ENCODE results near the gene PATE1. TPM values are rescaled to one million over a fixed set of nuclear protein-coding genes. Genes with fewer than 3 reads are reported as not detected.
"Not testable (repeated sequence)": the region's sequence is repeated elsewhere in the genome, so short reads cannot be mapped to it uniquely, and the experiment has no call there.

PATE1 gene, protein sequence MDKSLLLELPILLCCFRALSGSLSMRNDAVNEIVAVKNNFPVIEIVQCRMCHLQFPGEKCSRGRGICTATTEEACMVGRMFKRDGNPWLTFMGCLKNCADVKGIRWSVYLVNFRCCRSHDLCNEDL
- total RNA-seq, result not detected
- long read RNA-seq, result 0 reads

DNA sequence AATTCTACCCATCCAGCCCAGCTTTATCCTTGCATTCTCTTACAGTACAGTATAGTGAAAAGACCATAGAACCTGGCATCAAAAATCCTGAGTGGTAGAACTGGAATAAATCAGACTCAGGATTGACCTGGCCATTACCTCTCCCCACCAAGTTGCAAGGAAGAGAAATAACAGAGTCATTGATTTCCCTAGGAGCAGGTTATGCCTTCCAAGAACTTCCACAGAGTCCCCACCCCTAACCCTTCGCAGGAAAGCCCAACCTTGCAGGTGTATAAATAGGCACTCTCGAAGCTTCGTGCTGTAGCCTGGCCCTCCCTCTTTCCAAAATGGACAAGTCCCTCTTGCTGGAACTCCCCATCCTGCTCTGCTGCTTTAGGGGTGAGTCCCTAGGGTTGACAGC lies at the start of gene PATE1:
Gene PATE1 (plus strand): TSS at position 301 of the 400 bp plus-strand sequence. CDS start 26 bp downstream, at position 327.
- no peak for DNase-seq (ENCODE audit: low spot score)

DNA sequence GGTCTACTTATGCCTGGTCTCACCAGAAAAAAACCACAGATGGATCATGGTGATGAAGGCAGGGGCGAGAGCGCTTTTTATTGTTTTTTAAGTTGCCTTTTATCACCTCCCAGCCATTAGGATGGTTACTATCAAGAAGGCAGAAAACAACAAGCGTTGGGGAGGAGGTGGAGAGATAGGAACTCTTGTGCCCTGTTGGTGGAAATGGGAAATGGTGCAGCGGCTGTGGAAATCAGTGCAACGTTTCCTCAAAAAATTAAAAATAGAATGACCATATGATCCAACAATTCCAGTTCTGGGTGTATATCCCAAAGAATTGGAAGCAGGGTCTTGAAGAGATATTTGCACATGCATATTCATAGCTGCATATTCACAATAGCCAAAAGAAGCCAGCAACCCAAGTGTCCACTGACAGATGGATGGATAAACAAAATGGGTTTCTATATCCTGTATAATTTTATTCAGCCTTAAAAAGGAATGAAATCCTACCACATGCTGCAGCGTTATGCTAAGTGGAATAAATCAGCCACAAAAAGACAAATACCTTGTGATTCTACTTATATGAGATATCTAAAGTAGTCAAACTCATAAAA lies 45.0 kb upstream of the PATE1 start:
- no peak for DNase-seq (ENCODE audit: low spot score)

DNA sequence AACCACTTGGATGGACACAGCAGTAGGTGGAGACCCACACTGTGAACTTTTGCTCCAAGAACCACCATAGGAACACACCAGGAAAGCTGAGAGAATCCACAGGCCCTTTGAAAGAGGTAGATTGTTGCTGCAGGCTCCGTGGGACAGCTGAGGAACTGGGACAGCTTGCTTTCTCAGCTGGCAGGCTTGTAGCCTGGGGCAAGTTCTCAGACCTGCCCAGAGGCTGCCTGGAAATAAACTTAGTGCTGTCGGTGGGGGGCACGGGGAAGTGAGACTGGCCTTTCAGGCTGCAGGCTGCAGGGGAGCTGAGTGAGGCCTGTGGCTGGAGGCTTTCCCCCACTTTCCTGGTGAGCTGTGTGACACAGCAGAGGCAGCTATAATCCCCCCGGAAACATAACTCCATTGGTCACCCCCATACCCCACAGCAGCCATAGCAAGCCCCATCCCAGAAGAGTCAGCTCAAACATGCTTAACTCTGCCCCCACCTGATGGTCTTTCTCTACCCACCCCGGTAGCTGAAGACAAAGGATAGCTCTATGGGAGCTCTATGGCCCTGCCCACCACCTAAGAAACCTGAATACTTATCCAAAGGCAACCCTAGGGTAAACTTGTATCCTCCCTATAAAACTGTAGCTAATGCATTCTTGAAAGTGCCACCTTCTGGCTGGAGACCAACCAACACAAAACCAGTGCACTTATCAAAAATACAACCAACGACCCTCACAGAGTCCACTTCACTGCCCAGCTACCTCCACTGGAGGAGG lies 44.0 kb upstream of the PATE1 start:
- no peak for DNase-seq (ENCODE audit: low spot score)

DNA sequence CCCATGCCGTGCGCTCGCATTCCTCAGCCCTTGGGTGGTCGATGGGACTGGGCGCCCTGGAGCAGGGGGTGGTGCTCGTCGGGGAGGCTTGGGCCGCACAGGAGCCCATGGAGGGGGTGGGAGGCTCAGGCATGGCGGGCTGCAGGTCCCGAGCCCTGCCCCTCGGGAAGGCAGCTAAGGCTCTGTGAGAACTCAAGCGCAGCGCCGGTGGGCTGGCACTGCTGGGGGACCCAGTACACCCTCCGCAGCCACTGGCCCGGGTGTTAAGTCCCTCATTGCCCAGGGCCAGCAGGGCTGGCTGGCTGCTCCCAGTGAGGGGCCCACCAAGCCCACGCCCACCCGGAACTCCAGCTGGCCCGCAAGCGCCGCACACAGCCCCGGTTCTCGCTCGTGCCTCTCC lies 41.4 kb upstream of the PATE1 start:
- not testable (repeated sequence) for DNase-seq (ENCODE audit: low spot score)

DNA sequence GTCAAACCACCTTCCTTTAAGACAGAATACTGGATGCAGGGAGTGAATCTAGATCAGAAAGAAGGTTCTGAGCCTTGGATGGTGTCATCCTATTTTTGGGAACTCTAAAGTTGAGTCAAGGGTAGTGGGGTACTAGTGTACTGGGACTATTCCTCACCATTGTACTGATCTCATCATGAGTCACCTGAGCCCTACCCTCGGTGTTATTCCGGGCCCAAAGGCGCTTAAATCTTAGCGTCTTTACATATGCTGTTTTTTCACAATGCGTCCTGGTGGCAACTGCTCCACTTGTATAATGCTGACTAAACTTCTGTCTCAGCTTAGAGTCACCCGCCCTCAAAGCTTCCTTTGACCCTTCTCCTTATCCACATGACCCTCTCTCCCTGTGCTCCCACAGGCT lies 25.3 kb upstream of the PATE1 start:
- DNase-seq (ENCODE audit: low spot score), result no peak

DNA sequence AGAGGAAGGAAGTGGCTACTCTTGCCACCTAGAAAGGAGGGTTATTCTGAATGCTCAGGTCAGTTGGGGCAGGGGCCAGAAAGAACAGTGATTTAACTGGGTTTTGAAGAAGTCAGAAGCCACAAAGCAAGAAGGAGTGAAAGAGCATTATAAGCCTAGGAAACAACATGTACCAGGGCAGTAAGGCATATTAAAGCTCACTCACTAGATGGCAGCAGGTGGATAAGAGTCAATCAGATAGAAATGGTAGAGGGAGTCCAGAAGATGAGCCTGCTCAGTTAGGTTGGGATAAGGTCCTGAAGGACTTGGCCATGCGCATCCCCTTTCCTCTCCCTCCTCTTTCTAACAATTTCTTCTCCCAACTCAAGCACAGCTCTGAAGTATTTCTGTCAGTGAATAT lies 22.0 kb upstream of the PATE1 start:
- DNase-seq (ENCODE audit: low spot score), result no peak

DNA sequence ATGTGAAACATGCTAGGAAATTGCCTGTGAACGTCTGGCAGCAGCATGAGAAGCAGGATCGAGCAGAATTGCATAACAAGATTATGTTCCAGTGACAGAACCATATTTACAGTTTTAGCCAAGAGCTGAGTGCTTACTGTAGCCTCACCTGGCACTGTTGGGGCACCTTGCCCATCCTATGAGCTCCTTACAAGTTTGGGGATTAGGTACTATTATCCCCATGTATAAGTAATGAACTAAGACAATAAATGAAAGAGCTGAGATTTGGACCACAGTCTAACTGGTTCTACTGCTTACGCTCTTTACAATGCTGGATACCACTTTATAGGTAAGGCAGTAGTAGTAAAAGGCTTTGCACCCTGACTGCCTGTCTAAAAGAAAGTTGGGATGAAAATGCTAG lies 17.1 kb upstream of the PATE1 start:
- no peak for DNase-seq (ENCODE audit: low spot score)

DNA sequence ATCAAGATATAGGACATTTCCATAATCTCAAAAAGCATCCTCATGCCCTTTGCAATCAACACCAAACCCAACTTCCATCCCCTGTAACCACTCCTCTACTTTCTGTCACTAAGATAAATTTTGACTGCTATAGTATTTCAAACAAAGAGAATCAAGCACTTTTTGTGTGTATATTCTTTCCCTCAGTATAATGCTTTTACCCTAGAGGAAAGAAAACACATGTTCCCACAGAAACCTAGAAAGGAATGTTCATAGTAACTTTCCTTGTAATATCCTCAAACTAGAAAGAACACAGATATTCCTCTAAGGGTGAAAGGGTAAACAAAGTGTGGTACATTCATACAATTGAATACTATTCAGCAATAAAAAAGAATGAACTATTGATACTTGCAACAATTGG lies 5.5 kb upstream of the PATE1 start:
- DNase-seq (ENCODE audit: low spot score), result no peak

DNA sequence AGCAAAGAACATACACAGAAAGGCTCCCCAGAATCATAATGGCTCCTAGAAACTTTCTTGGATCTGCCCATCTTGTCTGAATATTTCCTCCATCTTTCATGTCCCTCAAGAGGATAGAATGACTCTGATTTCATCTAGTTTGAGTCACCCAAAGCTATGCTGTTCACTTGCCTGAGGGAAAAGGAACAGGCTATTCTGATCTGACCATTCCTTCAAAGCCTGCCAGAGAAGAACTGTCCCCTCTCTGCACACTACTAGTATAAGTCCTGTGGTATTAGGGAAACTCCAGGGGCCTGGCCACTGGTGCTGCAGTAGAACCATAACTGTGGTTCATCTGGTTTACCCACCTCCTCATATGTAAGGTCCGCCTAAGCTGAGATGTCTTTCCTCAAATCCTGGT lies 2.4 kb upstream of the PATE1 start:
- DNase-seq (ENCODE audit: low spot score), result no peak

DNA sequence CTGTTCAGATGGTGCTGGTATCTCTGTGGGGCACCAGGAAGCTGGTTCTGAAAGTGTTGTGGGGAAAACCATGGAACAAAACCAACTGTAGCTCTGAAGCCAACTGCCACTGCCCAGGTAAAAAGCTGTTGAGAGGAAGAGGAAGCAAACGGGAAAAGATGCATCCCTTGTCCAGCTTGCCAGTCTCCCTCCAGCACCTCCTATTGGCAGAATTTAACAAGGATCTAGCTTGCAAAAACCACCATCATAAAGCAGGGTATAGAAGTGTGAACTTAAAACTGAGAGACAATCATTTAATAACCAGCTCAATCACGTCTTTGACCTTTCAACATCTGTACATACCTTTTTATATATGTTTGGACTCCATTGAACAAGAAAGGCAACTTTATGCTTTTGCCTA lies 4.5 kb downstream of the PATE1 start:
- no peak for DNase-seq (ENCODE audit: low spot score)

DNA sequence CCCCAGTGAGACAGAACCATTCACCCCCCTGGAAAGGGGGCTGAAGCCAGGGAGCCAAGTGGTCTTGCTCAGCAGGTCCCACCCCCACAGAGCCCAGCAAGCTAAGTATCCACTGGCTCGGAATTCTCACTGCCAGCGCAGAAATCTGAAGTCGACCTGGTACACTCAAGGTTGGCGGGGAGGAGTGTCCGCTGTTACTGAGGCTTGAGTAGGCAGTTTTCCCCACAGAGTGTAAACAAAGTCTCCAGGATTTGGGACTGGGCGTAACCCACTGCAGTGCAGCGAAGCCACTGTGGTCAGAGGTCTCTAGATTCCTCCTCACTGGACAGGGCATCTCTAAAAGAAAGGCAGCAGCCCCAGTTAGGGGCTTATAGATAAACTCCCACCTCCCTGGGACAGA lies 10.0 kb downstream of the PATE1 start:
- DNase-seq (ENCODE audit: low spot score), result no peak

DNA sequence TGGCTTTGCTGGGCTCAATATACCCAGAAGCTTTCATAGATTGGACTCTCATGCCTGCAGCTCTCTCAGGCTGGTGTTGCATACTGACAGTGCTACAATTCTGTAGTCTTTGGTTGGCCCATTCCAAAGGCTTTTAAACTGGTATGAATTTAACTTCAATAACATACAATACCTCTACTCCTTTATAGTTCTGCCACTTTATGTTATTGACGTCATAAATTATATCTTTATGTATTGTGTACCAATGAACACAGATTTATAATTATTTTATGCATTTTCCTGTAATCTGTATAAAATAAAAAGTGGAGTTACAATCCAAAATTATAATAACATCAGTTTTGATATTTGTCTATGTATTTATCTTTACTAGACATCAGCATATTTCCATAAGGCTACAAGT lies 16.4 kb downstream of the PATE1 start:
- DNase-seq (ENCODE audit: low spot score), result no peak

DNA sequence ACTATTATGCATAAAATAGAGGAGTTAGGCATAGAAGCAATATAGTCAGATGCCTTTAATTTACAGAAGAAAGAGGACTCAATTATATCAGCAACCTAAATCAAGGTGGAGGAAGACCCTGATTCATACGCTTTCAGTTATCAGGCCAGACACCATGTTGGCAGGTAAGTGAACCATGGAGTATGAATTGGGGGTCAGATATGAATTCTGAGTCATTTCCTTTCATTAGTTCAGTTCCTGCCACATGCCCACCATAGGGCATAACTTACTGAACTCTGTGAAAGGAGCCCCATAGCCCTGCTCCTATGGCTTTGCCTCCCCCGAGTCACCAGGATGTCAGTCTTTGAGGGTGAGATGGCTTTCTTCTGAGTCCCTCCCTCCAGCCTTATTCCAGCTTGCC lies 17.4 kb downstream of the PATE1 start:
- DNase-seq (ENCODE audit: low spot score), result no peak

DNA sequence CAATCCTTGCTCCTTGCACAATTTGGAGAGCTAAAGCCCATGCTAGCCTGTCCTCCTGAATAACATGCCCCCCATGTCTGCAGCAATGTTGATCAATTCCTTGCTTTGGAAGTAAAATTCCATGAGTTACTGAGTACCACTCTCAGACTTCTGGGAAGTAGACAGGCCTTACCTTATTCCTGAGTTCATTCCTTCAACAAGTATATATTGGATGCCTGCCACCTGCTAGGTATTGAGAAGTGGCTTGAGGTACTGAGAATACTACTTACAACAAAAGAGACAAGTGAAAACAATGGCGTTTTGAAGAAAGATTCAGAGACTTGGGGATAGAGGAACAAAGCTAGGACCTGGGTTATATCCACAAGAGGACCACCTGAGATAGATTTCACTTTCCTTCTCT lies 20.2 kb downstream of the PATE1 start:
- no peak for DNase-seq (ENCODE audit: low spot score)

DNA sequence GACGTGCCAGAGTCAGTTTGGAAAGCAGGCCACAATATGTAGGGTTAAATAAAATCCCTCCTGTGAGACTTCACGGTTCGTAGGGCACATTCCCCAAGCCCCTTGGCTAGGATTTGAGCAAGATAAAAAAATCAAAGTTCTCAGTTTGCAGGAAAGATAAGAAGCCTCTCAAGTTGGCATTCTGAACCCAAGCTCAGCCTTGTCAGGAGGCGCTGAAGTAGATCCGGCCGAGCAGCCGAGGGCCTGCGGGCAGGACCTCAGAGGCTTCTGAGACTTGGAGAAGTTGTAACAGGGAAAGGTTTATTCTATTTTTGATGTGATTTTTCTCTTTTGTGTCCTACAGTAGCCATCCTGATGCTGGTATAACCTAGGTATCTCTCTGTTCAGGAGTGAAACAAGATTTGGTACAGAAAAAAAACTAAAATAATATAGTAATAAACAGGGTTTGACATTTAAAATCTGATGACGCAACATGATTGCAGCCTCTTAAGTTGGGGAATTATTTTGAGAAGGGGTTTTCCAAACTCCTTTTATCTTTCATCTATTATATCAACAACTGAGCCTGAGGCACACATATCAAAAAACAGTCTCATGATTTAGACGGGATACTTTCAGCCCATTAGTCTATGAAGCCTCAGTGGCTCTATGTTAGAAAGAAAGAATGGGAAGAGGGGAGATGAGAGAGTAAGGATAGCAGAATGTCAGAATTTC lies 22.4 kb downstream of the PATE1 start:
- no peak for DNase-seq (ENCODE audit: low spot score)

DNA sequence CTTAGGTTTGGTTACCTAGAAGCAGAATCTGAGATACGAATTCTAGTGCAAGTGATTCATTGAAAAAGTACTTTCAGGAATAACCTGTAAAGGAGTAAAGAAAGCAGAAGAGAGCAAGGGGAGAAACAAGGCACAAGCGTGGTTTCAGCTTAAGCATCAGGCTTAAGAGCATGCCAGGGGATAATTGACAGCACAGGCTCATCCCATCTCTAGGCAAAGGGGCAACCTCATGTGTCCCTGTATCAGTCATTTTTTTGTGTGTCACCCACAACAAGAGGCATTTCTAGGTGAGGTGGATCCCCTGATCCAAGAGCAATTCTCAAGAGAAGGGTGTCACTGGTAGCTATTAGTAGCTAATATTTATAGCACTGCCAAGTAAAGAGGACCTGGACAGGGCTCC lies 24.5 kb downstream of the PATE1 start:
- DNase-seq (ENCODE audit: low spot score), result no peak

DNA sequence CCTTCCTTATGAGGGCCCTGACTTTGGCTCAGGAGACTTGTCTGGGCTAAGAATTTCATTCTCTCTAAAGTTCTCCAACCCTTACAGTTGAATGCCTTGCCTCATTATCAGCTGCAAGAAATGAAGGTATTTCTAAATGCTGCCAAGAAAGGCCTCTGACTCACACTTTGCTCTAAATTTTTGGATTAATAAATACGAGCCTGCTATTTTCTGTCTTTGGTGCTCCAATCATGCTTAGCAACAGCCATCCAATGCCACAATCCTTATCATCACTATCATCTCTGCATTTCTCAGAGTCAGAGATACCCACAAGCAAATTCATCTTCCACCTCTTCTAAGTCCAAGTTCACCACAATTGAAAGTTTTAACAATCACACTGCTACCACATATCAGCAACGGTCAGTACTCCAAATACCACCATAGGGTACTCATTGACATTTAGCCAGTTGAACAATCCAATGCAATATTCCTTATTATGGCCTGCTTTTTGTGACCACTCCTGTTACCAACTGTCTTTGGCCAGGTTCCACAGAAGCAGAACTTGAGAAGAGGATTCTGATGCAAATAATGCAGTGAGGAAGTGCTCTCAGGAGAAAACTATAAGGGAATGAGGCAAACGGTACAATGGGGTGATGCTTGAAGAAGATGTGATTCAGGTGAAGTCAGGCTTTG lies 26.9 kb downstream of the PATE1 start:
- DNase-seq (ENCODE audit: low spot score), result no peak

DNA sequence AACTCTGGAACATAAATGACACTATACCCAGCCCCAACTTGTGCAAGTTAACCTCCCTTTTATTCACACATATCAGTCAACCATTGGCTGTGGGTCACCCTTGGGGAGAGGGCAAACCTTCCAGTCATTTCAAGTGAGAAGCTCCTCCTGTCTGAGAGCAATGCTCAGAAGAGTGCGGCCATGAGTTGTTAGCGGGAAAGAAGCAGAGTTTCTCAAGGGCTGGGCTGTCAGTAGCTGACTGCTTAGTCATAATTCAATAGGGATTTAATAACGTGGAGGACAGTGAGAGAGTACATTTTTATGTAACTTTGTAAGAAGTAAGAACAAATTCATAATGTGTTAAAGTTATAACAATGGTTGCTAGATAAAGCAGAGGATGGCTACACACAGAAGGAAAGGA lies 27.4 kb downstream of the PATE1 start:
- no peak for DNase-seq (ENCODE audit: low spot score)

DNA sequence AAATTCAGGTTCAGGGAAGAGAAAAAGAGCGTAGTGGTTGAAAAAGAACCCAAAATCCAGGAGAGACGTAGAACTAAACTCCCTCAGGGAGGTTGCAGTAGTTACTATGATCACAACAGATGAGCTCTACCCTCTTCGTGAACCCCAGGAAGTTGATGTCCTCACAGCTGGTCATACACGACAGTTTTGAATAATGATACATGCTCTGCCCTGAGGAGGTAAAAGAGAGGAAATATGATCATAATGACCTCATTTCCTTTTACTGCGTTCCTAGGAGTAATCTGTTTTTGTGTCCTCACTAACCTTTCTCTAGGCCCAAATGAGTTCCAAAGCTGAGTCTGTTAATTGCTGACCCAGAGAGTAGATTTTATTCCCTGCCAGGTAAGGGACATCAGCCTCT lies 31.2 kb downstream of the PATE1 start:
- DNase-seq (ENCODE audit: low spot score), result no peak

DNA sequence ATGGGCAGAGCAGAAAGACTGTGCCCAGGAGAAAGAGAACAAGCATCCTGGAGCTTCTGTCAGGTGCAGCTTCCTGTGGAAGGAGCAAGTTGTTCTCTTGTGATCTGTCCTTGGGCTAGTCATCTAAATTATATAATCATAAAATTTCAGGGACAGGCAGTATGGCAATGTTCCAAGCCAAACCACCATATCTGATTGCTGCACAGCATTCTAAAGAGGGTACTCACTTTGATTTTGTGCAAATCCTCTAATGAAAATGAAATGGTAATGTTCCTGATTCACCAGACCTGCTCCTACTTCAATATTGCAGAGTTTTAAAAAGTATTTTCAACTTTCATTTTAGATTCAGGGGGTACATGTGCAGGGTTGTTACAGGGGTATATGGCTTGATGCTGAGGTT lies 32.6 kb downstream of the PATE1 start, which contains the start of gene PATE2:
Gene PATE2 (minus strand): TSS at position 101 of the 400 bp plus-strand sequence. CDS start 55 bp downstream, at position 46.
- DNase-seq (ENCODE audit: low spot score), result no peak

DNA sequence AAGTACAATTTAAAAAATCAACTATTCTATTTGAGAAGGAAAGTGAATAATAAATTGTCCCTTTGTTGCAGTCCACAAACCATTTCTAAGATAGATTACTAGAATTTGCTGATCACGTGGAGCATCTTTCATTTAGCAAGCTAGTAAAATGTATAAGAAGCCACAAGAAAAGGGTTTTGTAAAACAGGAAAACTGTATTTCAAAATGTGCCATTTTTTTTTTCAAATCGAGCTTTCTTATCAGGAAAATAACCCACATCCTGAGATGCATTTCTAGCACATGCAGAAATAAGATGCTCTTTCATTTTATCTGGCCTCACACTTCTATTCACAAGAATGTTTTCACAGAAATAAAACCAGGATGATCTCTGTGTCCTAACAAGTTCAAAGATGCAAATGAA lies 38.6 kb downstream of the PATE1 start:
- DNase-seq (ENCODE audit: low spot score), result no peak

DNA sequence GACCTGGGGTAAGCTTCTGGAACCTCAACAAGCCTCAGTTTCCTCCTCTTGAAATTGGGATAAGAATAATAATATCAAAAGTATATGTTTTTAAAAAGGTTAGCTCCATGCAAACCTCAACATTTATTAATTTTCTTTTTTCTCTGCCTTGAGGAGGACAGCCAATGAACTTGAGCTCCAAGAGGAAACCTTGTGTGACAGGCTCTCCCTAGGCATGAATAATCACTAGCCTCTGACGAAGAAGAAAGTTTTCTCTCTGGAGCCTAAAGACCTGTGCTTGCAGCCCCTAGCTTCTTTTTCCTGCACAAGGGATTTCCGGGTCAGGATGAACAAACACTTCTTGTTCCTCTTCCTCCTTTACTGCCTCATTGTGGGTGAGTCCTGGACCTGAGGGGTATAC lies 41.7 kb downstream of the PATE1 start, which contains the start of gene PATE3:
Gene PATE3 (plus strand): TSS at position 301 of the 400 bp plus-strand sequence. CDS start 25 bp downstream, at position 326.
- no peak for DNase-seq (ENCODE audit: low spot score)

Data from mesenteric fat pad (tissue), 1 donor.